HFF-Myc (cell line): ENCODE measurements around the gene PRRG3.

ENCODE experiments used
- DNase-seq: peaks from one replicate; pipeline ENCODE4 v3.0.0-alpha.2; 2011; ENCODE audit warnings: low read depth; ENCODE audit errors: extremely low read depth
- H3K4me3 ChIP-seq: replicated peaks from 2 replicates; pipeline ENCODE4 v1.5.1; 2011; ENCODE audit warnings: low read depth, mild to moderate bottlenecking, control low read depth, low read length
- CTCF ChIP-seq: IDR thresholded peaks from 2 replicates; pipeline ENCODE4 v1.5.1; 2012; ENCODE audit warnings: mild to moderate bottlenecking, low read depth, low read length, control low read depth; ENCODE audit errors: missing control alignments

PRRG3 gene

GRCh38 chrX:151737494-151737893 lies 42.2 kb downstream of the PRRG3 start:
- no peak for TF ChIP-seq CTCF
- DNase-seq = no peak
- no peak overlapping the region for H3K4me3 ChIP-seq

- H3K4me3 ChIP-seq = no peak overlapping the region
- DNase-seq = no peak
- TF ChIP-seq CTCF = no peak
These were observed 43.5 kb downstream of the PRRG3 start for GRCh38 chrX:151738751-151739150.

GRCh38 chrX:151741606-151742005 lies 46.3 kb downstream of the PRRG3 start:
- H3K4me3 ChIP-seq = no peak overlapping the region

GRCh38 chrX:151742311-151742710 lies 47.1 kb downstream of the PRRG3 start:
- H3K4me3 ChIP-seq = no peak overlapping the region
- DNase-seq = no peak

More at GRCh38 chrX:151741606-151742005, 46.3 kb downstream of the PRRG3 start:
- no peak for DNase-seq
- TF ChIP-seq CTCF = no peak

GRCh38 chrX:151743651-151744470 lies 48.6 kb downstream of the PRRG3 start:
- no peak for DNase-seq
- TF ChIP-seq CTCF = no peak
- H3K4me3 ChIP-seq = no peak overlapping the region

More at GRCh38 chrX:151742311-151742710, 47.1 kb downstream of the PRRG3 start:
- TF ChIP-seq CTCF = no peak

GRCh38 chrX:151745651-151746050 lies 50.4 kb downstream of the PRRG3 start:
- no peak overlapping the region for H3K4me3 ChIP-seq
- no peak for TF ChIP-seq CTCF
- no peak for DNase-seq
